ENCODE data around the gene MTM1. TPM values are rescaled to one million over a fixed set of nuclear protein-coding genes. Genes with fewer than 3 reads are reported as not detected.
A peak's percentile ranks its signal among the peaks of the same experiment; 100 is the strongest.

MTM1 gene
- total RNA-seq, 2 experiments from 2014 or later = 23.1 to 31.3 TPM

GRCh38 chrX:150610043-150610442 is 41.6 kb downstream of the MTM1 start:
- Mint-ChIP-seq H3K36me3 (ENCODE audit: low read depth) (peaks cover 10% of the 10 kb centered on the region), H3K27ac (no peak overlapping the region)
- no peak for DNase-seq

GRCh38 chrX:150610446-150610845 is 42.0 kb downstream of the MTM1 start:
- H3K36me3 Mint-ChIP-seq (ENCODE audit: low read depth) = peaks cover 10% of the 10 kb centered on the region
- H3K27ac Mint-ChIP-seq = no peak overlapping the region
- ChIA-PET CTCF (no interaction called here), POLR2A (no interaction called here)
- H3K27me3 Mint-ChIP-seq = no peaks in the 10 kb centered on the region
- H3K4me1 Mint-ChIP-seq = no peaks in the 10 kb centered on the region
- no peak overlapping the region for H3K4me3 Mint-ChIP-seq
- no peak for ATAC-seq
- DNase-seq = no peak
- intact Hi-C loops (cut with DNase I, micrococcal nuclease) = no loop called here
- no peaks in the 10 kb centered on the region for H3K9me3 Mint-ChIP-seq (ENCODE audit: low read depth)

More at GRCh38 chrX:150610043-150610442, 41.6 kb downstream of the MTM1 start:
- Mint-ChIP-seq H3K4me3 (no peak overlapping the region), H3K27me3 (no peaks in the 10 kb centered on the region), H3K9me3 (ENCODE audit: low read depth) (no peaks in the 10 kb centered on the region), H3K4me1 (no peaks in the 10 kb centered on the region)
- intact Hi-C loops (cut with DNase I, micrococcal nuclease) = no loop called here
- ATAC-seq = no peak
- CTCF ChIA-PET = no interaction called here
- POLR2A ChIA-PET = no interaction called here

- ChIA-PET CTCF (no interaction called here), POLR2A (interaction anchor here (0.5 kb wide), 1 partner anchor 675 kb away, joined by 3 read pairs; no protein-coding TSS in a partner anchor)
- no peak overlapping the region for H3K4me3 Mint-ChIP-seq
- H3K4me1 Mint-ChIP-seq = no peaks in the 10 kb centered on the region
- H3K36me3 Mint-ChIP-seq (ENCODE audit: low read depth) = peaks cover 12% of the 10 kb centered on the region
- no peaks in the 10 kb centered on the region for H3K9me3 Mint-ChIP-seq (ENCODE audit: low read depth)
- no peak overlapping the region for H3K27ac Mint-ChIP-seq
- ATAC-seq (no peak), DNase-seq (no peak)
- intact Hi-C loops (cut with DNase I, micrococcal nuclease) = no loop called here
- H3K27me3 Mint-ChIP-seq = no peaks in the 10 kb centered on the region
Measured at GRCh38 chrX:150615356-150615755, 46.9 kb downstream of the MTM1 start.

GRCh38 chrX:150616179-150616862 is 47.9 kb downstream of the MTM1 start:
- no peak overlapping the region for H3K4me3 Mint-ChIP-seq
- ChIA-PET CTCF (no interaction called here), POLR2A (no interaction called here)
- no peaks in the 10 kb centered on the region for H3K27me3 Mint-ChIP-seq
- peaks cover 18% of the 10 kb centered on the region for H3K36me3 Mint-ChIP-seq (ENCODE audit: low read depth)
- DNase-seq = no peak
- no peak for ATAC-seq
- no peaks in the 10 kb centered on the region for H3K9me3 Mint-ChIP-seq (ENCODE audit: low read depth)
- no peak overlapping the region for H3K27ac Mint-ChIP-seq
- H3K4me1 Mint-ChIP-seq = peaks cover 2% of the 10 kb centered on the region
- intact Hi-C loops (cut with DNase I, micrococcal nuclease) = no loop called here

- ATAC-seq = no peak
- no peaks in the 10 kb centered on the region for H3K9me3 Mint-ChIP-seq (ENCODE audit: low read depth)
Measured at GRCh38 chrX:150616863-150617198, 48.4 kb downstream of the MTM1 start.

GRCh38 chrX:150621652-150622051 is 53.2 kb downstream of the MTM1 start:
- H3K4me1 Mint-ChIP-seq = peaks cover 19% of the 10 kb centered on the region
- ChIA-PET CTCF (no interaction called here), POLR2A (no interaction called here)
- DNase-seq = no peak
- no peaks in the 10 kb centered on the region for H3K9me3 Mint-ChIP-seq (ENCODE audit: low read depth)
- ATAC-seq = peak; percentile 26
- no peak overlapping the region for H3K4me3 Mint-ChIP-seq
- H3K27ac Mint-ChIP-seq = peak overlapping the region; percentile 34
- intact Hi-C loops (cut with DNase I, micrococcal nuclease) = no loop called here
- no peaks in the 10 kb centered on the region for H3K27me3 Mint-ChIP-seq
- peaks cover 17% of the 10 kb centered on the region for H3K36me3 Mint-ChIP-seq (ENCODE audit: low read depth)

More at GRCh38 chrX:150616863-150617198, 48.4 kb downstream of the MTM1 start:
- H3K4me1 Mint-ChIP-seq = peaks cover 8% of the 10 kb centered on the region
- ChIA-PET CTCF (no interaction called here), POLR2A (no interaction called here)
- H3K27me3 Mint-ChIP-seq = no peaks in the 10 kb centered on the region
- no peak overlapping the region for H3K4me3 Mint-ChIP-seq
- no peak overlapping the region for H3K27ac Mint-ChIP-seq
- intact Hi-C loops (cut with DNase I, micrococcal nuclease) = no loop called here
- peaks cover 22% of the 10 kb centered on the region for H3K36me3 Mint-ChIP-seq (ENCODE audit: low read depth)
- no peak for DNase-seq

- CTCF ChIA-PET = no interaction called here
- Mint-ChIP-seq H3K4me1 (peaks cover 19% of the 10 kb centered on the region), H3K9me3 (ENCODE audit: low read depth) (no peaks in the 10 kb centered on the region), H3K4me3 (no peak overlapping the region), H3K27me3 (no peaks in the 10 kb centered on the region), H3K27ac (no peak overlapping the region), H3K36me3 (ENCODE audit: low read depth) (peaks cover 19% of the 10 kb centered on the region)
- POLR2A ChIA-PET = no interaction called here
- ATAC-seq (no peak), DNase-seq (no peak)
- intact Hi-C loops (cut with DNase I, micrococcal nuclease) = no loop called here
Measured at GRCh38 chrX:150623583-150623982, 55.2 kb downstream of the MTM1 start.

GRCh38 chrX:150625097-150625496 is 56.7 kb downstream of the MTM1 start:
- H3K36me3 Mint-ChIP-seq (ENCODE audit: low read depth) = peaks cover 24% of the 10 kb centered on the region
- CTCF ChIA-PET = interaction anchor here (0.6 kb wide), 1 partner anchor 783 kb away, joined by 3 read pairs; no protein-coding TSS in a partner anchor

GRCh38 chrX:150625875-150626274 is 57.5 kb downstream of the MTM1 start:
- intact Hi-C loops (cut with DNase I, micrococcal nuclease) = no loop called here
- DNase-seq = no peak
- Mint-ChIP-seq H3K27me3 (no peaks in the 10 kb centered on the region), H3K36me3 (ENCODE audit: low read depth) (peaks cover 19% of the 10 kb centered on the region), H3K4me1 (peaks cover 19% of the 10 kb centered on the region), H3K9me3 (ENCODE audit: low read depth) (no peaks in the 10 kb centered on the region), H3K4me3 (no peak overlapping the region), H3K27ac (no peak overlapping the region)
- no peak for ATAC-seq
- POLR2A ChIA-PET = no interaction called here
- CTCF ChIA-PET = no interaction called here

More at GRCh38 chrX:150625097-150625496, 56.7 kb downstream of the MTM1 start:
- H3K4me1 Mint-ChIP-seq = peaks cover 19% of the 10 kb centered on the region
- DNase-seq = no peak
- no peaks in the 10 kb centered on the region for H3K27me3 Mint-ChIP-seq
- POLR2A ChIA-PET = no interaction called here
- H3K4me3 Mint-ChIP-seq = no peak overlapping the region
- no peaks in the 10 kb centered on the region for H3K9me3 Mint-ChIP-seq (ENCODE audit: low read depth)
- no peak for ATAC-seq
- intact Hi-C loops (cut with DNase I, micrococcal nuclease) = no loop called here
- H3K27ac Mint-ChIP-seq = no peak overlapping the region

- intact Hi-C loops (cut with DNase I, micrococcal nuclease) = no loop called here
- Mint-ChIP-seq H3K4me3 (no peak overlapping the region), H3K27ac (no peak overlapping the region), H3K36me3 (ENCODE audit: low read depth) (peaks cover 12% of the 10 kb centered on the region), H3K4me1 (peaks cover 3% of the 10 kb centered on the region), H3K9me3 (ENCODE audit: low read depth) (no peaks in the 10 kb centered on the region), H3K27me3 (no peaks in the 10 kb centered on the region)
- DNase-seq = no peak
- CTCF ChIA-PET = no interaction called here
- ATAC-seq = no peak
- POLR2A ChIA-PET = no interaction called here
Measured at GRCh38 chrX:150627957-150628356, 59.5 kb downstream of the MTM1 start.

GRCh38 chrX:150635952-150636351 is 67.5 kb downstream of the MTM1 start:
- H3K27me3 Mint-ChIP-seq = no peaks in the 10 kb centered on the region
- intact Hi-C loops (cut with DNase I, micrococcal nuclease) = loop anchor here (2.0 to 5.0 kb wide), 2 partner anchors 61 to 434 kb away; no protein-coding TSS in a partner anchor
- H3K4me1 Mint-ChIP-seq = peaks cover 12% of the 10 kb centered on the region
- peaks cover 13% of the 10 kb centered on the region for H3K36me3 Mint-ChIP-seq (ENCODE audit: low read depth)
- H3K4me3 Mint-ChIP-seq = no peak overlapping the region
- ChIA-PET CTCF (interaction anchor here (1.7 to 2.8 kb wide), 2 partner anchors 13 to 47 kb away, joined by 6 to 7 read pairs; no protein-coding TSS in a partner anchor), POLR2A (no interaction called here)
- H3K9me3 Mint-ChIP-seq (ENCODE audit: low read depth) = no peaks in the 10 kb centered on the region
- no peak for DNase-seq
- H3K27ac Mint-ChIP-seq = no peak overlapping the region
- peak; percentile 95 for ATAC-seq

GRCh38 chrX:150642423-150642822 is 74.0 kb downstream of the MTM1 start:
- intact Hi-C loops (cut with DNase I, micrococcal nuclease) = no loop called here
- ATAC-seq (no peak), DNase-seq (no peak)
- ChIA-PET CTCF (no interaction called here), POLR2A (no interaction called here)
- Mint-ChIP-seq H3K36me3 (ENCODE audit: low read depth) (peaks cover 7% of the 10 kb centered on the region), H3K4me3 (no peak overlapping the region), H3K4me1 (no peaks in the 10 kb centered on the region), H3K9me3 (ENCODE audit: low read depth) (no peaks in the 10 kb centered on the region), H3K27ac (no peak overlapping the region), H3K27me3 (no peaks in the 10 kb centered on the region)
